ENCODE measurements around the gene FIZ1.

- TF ChIP-seq EZH2 (IDR thresholded peaks at IDR 0.05; ENCODE audit: insufficient read depth, poor library complexity, severe bottlenecking) (no peak), EZH2phosphoT487 (IDR thresholded peaks at IDR 0.05; ENCODE audit: insufficient read depth, low read depth) (no peak)
Observed at GRCh38 chr19:55623130-55623529, 23.8 kb upstream of the FIZ1 start.

Data from GM23248 (cell line).